Testis (tissue), 3 donors: ENCODE data around the gene CYS1. TPM values are rescaled to one million over a fixed set of nuclear protein-coding genes. Genes with fewer than 3 reads are reported as not detected.

Experiments
- DNase-seq: peaks from one replicate; pipeline ENCODE4 v3.0.0-alpha.2; 2019
- H3K27ac ChIP-seq, 2 donors: fragments of 200-600 bp; sonication (generic); one replicate each; pipeline ENCODE4 v1.5.1; 2019
- H3K27me3 ChIP-seq: fragments of 200-600 bp; sonication (generic); one replicate; pipeline ENCODE4 v1.5.1; 2019
- H3K36me3 ChIP-seq: fragments of 200-600 bp; sonication (generic); one replicate; pipeline ENCODE4 v1.5.1; 2017; ENCODE audit warnings: low read depth; ENCODE audit errors: missing control alignments
- H3K4me1 ChIP-seq: fragments of 200-600 bp; sonication (generic); one replicate; pipeline ENCODE4 v1.5.1; 2019
- H3K4me3 ChIP-seq, 2 donors: fragments of 200-600 bp; sonication (generic); one replicate each; pipeline ENCODE4 v1.5.1; 2017 to 2019
- H3K9me3 ChIP-seq: fragments of 200-600 bp; sonication (generic); one replicate; pipeline ENCODE4 v1.5.1; 2017
- CTCF ChIP-seq, 3 experiments: fragments of 450-650 bp in 2 of 3; fragments of 200-600 bp in 1 of 3; sonication (generic) in 1 of 3; IDR thresholded peaks; one replicate each; pipeline ENCODE4 v1.5.1; 2016 to 2019; ENCODE audit warnings: antibody characterized with exemption in 3 of 3, mild to moderate bottlenecking in 2 of 3, moderate library complexity in 1 of 3
- POLR2A ChIP-seq: fragments of 450-650 bp; IDR thresholded peaks from one replicate; pipeline ENCODE4 v1.6.1; 2017; ENCODE audit warnings: antibody characterized with exemption, mild to moderate bottlenecking, moderate library complexity
- WGBS, 2 donors: methylation state at CpG; one replicate each; pipeline ENCODE4 v1.1.5; 2018; 5-methylcytosine and 5-hydroxymethylcytosine counted together
- intact Hi-C: fragments of 100-400 bp; cut with DNase I; formaldehyde crosslinking; loops from one replicate; pipeline ENCODE4 v1.15.1; 2023; ENCODE audit warnings: low total_unique reads
- polyA plus RNA-seq: library from polyadenylated mRNA; stranded (reverse); fragments of 350-450 nt; fragmentation: Illumina TruSeq; extraction: RNeasy Lipid Tissue Mini Kit (QIAGEN cat#74804); gene quantifications from one replicate; pipeline ENCODE4 v1.2.3, GENCODE V29; 2014; ENCODE audit warnings: low read depth, low replicate concordance; ENCODE audit not compliant: insufficient read depth
- total RNA-seq, 2 donors: library from RNA; depleted of rRNA; stranded (reverse); fragments of >200 nt; gene quantifications; one replicate each; pipeline ENCODE4 v1.2.3, GENCODE V29; 2016

The CYS1 gene
- total and polyA plus RNA-seq, 3 donors from 2014 or later, result 3.7 to 5.5 (median 4.3) TPM

DNA sequence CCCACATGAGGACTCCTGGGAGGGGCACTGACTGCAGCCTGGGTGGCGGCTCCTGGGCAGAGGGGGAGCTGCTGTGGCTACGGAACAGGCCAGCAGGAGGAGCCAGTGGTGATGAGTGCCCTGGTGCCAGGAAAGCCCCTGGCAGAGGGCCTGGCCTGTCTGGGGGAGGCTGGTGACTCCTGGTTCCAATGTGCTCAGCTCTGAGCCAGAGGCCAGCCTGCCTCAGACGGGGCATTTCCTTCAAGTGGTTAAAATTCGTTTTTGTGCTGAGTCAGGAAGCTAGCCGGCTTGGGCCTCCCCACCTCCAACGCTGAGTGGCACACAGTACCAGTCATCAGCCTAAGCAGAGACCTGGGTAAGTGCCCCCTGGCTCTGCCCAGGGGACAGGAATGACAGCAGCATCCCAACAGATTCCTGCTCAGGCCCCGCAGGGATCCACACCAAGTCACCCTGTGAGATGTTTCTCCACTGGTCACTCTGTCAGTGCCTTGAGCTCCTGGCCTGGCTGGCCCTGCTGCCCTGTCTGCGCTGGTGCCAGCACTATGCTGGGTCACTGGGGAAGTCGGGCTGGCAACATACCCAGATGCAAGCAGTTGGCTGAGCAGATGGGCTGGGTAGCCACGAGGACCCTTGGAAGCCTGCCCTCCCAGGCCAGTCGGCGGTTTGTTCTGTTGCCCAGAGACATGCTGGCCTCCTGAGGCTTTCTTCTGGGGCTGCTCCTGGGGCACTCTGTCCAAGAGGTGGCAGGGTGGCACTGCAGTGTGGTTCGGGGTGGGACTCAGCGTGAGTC is 43.9 kb downstream of the CYS1 start:
- DNase-seq, result peak; percentile 87
- peaks cover 30% of the 10 kb centered on the region for H3K4me1 ChIP-seq
- no peak overlapping the region for H3K4me3 ChIP-seq
- H3K36me3 ChIP-seq, result no peaks in the 10 kb centered on the region
- intact Hi-C loops, result no loop called here
- H3K9me3 ChIP-seq, result no peaks in the 10 kb centered on the region
- no peaks in the 10 kb centered on the region for H3K27me3 ChIP-seq
- peak overlapping the region in 1 of 2 donors; percentile 26 for H3K27ac ChIP-seq
- TF ChIP-seq CTCF (IDR thresholded peaks at IDR 0.05), result peak; percentile 21 to 28 (median 24)
- no peak for TF ChIP-seq POLR2A
- 39 to 45% methylated on average over 7 to 14 of the region's 14 CpGs for WGBS, 2 donors

DNA sequence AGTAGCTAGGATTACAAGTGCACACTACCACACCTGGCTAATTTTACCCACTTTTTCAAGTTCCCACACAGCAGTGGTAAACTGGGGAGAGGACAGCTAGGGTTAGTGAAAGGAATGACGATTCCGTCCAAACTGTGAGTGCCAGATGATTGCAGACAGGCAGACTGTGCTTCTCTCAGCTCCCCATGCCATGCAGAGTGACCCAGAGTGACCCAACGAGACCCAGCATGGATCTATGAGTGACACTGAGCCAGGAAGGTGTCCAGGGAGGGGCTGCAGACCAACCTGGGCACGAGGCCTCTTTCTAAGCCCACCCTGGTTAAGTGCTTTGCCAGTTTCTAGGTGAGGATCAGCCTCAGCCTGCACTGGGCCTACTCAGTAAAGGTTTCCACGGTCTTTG is 44.6 kb downstream of the CYS1 start:
- DNase-seq, result no peak
- Histone ChIP-seq H3K9me3 (no peaks in the 10 kb centered on the region), H3K4me3 (no peak overlapping the region), H3K27me3 (no peaks in the 10 kb centered on the region), H3K36me3 (no peaks in the 10 kb centered on the region), H3K4me1 (peaks cover 26% of the 10 kb centered on the region), H3K27ac (no peak overlapping the region)
- intact Hi-C loops, result no loop called here
- no peak for TF ChIP-seq CTCF (IDR thresholded peaks at IDR 0.05)
- TF ChIP-seq POLR2A, result no peak
- 70 to 83% methylated on average over 5 of the region's 5 CpGs for WGBS, 2 donors

GRCh38 chr2:10035053-10035422 is 45.2 kb downstream of the CYS1 start:
- H3K4me3 ChIP-seq, result no peak overlapping the region
- H3K4me1 ChIP-seq, result peaks cover 21% of the 10 kb centered on the region
- no peaks in the 10 kb centered on the region for H3K27me3 ChIP-seq
- no peaks in the 10 kb centered on the region for H3K9me3 ChIP-seq
- no peak overlapping the region for H3K27ac ChIP-seq
- no peak for DNase-seq
- WGBS, 2 donors, result 76 to 88% methylated on average over 3 of the region's 3 CpGs
- TF ChIP-seq POLR2A (no peak), CTCF (IDR thresholded peaks at IDR 0.05) (no peak)
- intact Hi-C loops, result no loop called here
- H3K36me3 ChIP-seq, result no peaks in the 10 kb centered on the region

DNA sequence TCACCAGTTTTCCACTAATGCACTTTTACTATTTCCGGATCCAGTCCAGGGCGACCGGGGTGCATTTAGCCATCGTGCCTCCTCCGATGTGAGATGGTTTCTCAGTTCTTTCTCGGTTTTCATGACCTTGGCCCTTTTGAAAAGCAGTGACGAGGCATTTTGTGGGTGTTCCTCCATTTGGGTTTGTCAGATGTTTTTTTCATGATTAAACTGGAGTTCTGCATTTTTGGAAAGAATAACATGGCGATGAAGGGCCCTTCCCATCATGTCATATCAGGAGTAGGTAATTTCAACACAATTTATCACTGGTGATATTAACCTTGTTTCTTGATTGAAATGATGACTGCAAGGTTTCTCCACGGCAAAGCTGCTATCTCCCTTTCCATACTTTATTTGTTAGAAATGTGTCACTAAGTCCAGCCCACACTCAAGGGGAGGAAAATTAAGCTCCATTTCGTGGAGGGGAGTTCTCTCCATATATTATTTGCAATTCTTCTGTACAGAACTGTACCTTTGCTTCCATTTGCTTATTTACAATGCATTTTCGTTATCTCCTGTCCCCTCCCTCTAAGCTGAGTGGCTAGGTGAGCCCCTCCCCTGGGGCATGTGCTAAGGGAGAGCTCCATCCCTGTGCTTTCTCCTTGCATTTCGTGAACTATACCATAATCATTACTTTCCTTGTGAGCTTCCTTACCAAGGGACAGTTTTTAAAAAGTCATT is 45.7 kb downstream of the CYS1 start:
- no peak for DNase-seq
- H3K4me1 ChIP-seq, result peaks cover 19% of the 10 kb centered on the region
- no peak overlapping the region for H3K4me3 ChIP-seq
- intact Hi-C loops, result no loop called here
- H3K27ac ChIP-seq, result no peak overlapping the region
- H3K9me3 ChIP-seq, result no peaks in the 10 kb centered on the region
- no peaks in the 10 kb centered on the region for H3K36me3 ChIP-seq
- TF ChIP-seq CTCF (IDR thresholded peaks at IDR 0.05) (no peak), POLR2A (no peak)
- H3K27me3 ChIP-seq, result no peaks in the 10 kb centered on the region
- 80 to 85% methylated on average over 12 of the region's 12 CpGs for WGBS, 2 donors
